IPS DF 4.7 (cell line): Measurements from ENCODE around the gene VSTM2L.

ENCODE experiments used
- DNase-seq: peaks from one replicate; pipeline ENCODE4 v3.0.0-alpha.2; 2013; ENCODE audit warnings: low spot score; ENCODE audit errors: extremely low read depth

VSTM2L gene

DNA sequence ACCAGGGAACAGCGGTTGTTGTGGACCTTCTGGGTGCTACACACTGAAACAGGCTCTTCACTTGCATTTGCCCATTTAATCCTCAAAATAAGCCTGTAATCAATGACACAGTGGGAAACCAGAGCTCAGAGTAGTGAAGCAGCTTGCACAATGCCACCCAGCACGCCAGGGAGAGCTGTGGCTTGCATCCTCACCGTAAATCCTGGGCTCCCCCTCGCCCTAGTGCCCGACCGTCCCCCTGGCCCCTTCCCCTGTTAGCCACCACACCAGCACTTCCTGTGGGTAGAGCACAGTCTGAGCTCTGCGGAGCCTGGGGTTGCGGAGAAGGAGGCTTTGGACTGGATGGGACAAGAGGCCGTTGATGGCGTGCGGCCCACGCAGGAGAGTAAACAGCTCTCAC, 14.5 kb downstream of the VSTM2L start:
- DNase-seq: no peak

- no peak for DNase-seq
Measured at GRCh38 chr20:37918035-37918434, 15.1 kb downstream of the VSTM2L start.

- DNase-seq: no peak
Measured at GRCh38 chr20:37919389-37920040, 16.6 kb downstream of the VSTM2L start.

GRCh38 chr20:37920270-37920669, 17.3 kb downstream of the VSTM2L start:
- no peak for DNase-seq

DNA sequence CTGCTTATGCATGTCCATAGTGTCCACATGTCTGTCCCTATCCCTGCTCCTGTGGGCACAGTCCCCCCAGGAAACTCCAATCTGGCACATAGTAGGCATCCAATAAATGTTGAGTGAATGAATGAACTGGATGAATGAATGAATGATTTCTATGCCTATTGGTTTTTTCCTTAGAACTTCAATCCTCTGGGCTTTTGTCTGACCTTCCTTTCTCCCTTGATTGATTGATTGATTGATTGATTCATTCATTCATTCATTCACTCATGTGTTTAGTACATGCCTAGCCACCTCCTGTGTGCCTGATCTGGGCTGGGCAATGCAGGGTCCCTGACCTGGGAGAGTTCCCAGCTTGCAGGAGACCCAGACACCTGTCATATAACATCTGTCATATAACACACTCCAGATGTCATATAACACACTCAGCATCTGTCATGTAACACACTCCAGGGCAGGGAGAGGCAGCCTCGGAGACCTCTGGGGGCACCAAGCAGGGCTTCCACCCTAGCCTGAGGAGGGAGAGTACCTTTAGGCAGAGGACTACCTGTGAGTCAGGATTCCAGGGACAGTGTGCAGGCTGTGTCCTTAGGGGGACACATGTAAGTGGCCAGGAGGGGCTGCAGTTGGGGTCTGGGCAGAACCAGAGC, 17.9 kb downstream of the VSTM2L start:
- no peak for DNase-seq

GRCh38 chr20:37921341-37921929, 18.5 kb downstream of the VSTM2L start:
- DNase-seq: no peak

DNA sequence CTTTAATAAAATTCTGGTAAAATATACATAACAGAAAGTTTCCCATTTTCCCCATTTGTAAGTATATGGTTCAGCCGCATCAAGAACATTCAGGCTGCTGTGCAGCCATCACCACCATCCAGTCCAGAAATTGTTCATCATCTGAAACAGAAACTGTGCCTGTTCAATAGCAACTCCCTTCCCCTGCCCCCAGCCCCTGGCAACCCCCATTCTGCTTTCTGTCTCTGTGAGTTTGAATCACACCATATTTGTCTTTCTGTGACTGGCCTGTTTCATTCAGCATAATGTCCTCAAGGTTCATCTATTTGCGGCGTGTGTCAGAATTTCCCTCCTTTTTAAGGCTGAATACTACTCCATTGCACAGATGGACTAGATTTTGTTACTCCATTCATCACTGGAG, 19.1 kb downstream of the VSTM2L start:
- DNase-seq: no peak

DNA sequence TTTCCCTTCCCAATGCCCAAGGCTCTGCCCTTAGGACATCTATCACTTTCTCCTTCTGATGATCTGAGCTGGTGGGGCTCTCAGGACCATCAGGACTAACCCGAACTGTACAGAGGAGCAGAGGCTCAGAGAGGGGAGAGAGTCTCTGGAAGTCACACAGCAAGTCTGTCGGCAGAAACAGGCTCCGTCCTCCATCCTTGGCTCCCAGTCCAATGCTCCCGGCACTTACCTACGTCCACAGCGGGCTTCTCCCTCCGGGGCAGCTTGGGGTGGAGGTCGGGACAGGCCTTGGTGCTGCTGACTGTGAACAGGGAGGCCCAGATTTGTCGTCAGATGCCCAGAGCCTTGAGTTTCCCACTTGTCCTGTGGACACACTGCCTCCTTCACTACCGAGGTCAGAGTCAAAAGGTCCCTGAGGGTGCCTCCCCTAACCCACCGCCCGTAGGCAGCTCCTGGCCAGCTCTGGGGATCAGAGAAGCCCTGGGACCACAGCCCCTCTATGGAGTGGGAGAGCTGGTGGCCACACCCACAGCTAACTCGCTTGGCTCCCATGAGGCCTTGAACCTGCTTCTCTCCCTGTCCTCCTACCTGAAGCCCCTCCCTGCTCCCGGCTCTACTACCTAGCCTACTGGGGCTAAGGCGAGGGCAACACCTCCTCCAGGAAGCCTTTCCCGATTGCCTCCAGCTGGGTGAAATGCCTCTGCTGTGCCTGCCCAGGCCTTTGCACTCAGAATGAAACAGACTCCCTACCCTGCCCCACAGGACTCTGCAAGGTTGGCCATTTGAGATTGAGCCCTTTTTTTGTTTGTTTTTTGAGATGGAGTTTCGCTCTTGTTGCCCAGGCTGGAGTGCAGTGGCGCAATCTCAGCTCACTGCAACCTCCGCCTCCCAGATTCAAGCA, 22.6 kb downstream of the VSTM2L start:
- no peak for DNase-seq

GRCh38 chr20:37926612-37927011, 23.7 kb downstream of the VSTM2L start:
- no peak for DNase-seq

GRCh38 chr20:37927410-37928095, 24.6 kb downstream of the VSTM2L start:
- DNase-seq: no peak

DNA sequence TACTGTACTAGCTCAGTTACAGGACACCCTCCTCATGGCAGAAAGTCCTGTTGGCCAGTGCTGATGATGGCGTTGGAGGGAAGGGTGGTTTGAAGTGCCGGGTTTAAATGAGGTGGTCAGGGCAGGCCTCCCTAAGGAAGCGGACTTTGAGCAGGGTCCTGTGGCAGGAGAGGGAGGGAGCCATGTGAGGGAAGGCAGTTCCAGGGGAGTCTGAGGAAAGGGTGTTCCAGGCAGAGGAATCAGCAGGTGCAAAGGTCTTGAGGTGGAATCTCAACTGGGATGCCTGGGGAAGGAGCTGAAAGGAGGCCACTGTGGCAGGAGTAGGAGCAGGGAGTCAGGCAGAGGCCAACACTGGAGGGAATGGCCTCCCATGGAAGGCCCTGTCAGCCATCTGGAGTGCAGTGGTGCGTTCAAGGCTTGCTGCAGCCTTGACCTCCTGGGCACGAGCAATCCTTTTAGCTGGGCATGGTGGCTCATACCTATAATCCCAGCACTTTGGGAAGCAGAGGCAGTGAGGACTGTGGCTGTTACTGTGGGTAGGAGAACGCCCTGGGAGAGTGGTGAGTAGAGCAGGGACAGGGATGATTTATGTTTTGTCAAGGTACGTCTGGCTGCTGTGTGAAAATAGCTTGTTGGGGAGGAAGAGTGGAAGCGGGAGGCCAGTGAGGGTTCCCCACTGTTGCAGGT, 26.2 kb downstream of the VSTM2L start:
- DNase-seq: no peak

DNA sequence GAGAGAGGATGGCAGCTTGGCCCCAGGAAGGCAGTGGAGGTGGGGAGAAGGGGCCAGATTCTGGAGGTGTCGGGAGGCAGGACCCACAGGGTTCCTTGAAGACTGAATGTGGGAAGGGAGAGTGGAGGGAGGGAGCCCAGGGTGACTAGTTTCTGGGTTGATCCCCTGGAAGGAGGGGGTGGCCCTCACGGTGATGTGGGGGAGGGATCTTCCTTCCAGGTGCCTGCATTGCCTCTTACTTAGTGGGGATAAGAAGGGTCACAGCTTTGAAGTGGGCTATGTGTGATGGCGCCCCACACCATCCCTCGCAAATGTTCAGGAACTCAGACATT, 26.7 kb downstream of the VSTM2L start:
- no peak for DNase-seq

DNA sequence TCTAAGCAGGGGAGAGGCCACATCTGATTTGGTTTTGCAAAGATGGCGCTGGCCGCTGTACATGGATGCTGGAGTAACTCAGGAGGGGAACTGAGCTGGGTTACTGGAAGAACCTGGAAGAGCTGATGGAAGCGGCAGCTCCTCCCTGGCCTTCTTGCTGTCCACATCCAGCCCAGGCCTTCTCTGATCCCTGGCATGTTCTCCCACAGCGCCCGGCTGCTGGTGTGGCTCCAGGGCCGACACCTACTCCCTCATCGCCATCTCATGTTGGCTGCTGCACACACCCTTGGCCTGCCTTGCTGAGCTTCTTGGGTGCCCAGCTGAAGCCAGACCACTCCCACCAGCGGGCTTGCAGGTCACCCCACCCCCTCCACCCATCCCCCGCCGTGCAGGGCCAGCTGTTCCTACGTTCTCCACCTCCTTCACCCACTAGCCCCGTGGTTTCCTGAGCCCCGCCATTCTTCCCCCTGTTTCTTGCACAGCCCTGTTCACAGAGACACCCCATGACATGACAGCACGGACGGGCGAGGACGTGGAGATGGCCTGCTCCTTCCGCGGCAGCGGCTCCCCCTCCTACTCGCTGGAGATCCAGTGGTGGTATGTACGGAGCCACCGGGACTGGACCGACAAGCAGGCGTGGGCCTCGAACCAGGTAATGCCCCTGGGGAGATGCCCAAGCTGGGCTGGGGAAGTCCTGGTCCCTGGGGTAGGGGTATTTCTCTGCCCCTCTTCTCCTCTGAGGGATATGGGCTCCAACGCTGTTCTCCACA, 28.4 kb downstream of the VSTM2L start:
- no peak for DNase-seq

- no peak for DNase-seq
Measured at GRCh38 chr20:37932074-37932473, 29.1 kb downstream of the VSTM2L start.

- no peak for DNase-seq
Measured at GRCh38 chr20:37932919-37933318, 30.0 kb downstream of the VSTM2L start.

- DNase-seq: no peak
Measured at GRCh38 chr20:37933786-37934633, 31.1 kb downstream of the VSTM2L start.

DNA sequence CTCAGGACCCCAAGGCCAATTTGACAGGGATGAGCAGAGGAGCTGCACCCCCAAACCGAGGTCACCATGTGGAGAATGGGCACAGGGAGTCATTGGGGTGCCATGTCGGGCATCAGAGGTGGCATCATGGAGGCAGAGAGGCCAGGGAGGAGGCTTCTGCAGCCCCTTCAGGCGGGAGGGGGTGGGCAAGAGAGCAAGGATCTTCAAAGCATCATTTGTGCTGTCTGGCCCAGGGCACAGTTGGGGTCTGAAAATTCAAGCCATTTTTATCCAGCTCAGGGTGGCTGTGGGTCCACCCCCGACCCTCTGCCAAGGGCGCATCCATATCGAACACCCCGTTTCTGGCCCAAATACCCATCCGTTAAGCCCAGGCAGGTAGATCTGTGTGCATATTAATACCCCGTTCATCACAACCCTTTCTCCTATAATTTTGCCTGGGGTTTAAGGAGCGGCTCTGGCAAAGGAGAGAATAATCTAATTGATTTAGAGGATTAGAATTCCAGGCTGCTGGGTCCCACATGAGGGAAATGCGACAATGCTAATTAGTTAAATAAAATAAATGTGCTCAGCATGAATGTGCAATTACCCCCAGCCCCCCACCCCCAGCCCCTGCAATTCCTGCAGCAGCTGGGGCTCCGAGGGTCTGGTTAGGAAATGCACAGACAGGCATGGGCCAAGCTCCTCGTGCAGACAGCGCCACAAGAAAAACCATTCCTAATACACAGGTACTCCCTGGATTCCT, 31.9 kb downstream of the VSTM2L start:
- DNase-seq: no peak

DNA sequence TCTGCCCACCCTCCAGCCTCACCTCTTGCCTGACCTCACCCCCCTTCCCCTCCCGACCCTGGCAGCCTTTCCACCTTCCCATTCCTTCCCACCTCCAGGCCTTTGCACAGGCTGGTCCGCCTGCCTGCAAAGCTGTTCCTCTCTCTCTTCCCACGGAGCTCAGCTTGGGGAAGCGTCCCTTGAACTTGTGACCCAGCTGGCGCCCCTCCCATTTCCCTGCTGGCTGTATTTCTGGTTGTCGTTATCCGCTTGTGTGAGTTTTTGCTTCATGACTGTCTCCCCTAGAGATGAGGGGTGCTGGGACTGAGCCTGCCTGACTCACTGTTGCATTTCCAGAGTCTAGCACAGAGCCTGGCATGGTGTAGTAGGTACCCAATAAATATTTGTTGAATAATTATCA, 32.5 kb downstream of the VSTM2L start:
- DNase-seq: no peak

DNA sequence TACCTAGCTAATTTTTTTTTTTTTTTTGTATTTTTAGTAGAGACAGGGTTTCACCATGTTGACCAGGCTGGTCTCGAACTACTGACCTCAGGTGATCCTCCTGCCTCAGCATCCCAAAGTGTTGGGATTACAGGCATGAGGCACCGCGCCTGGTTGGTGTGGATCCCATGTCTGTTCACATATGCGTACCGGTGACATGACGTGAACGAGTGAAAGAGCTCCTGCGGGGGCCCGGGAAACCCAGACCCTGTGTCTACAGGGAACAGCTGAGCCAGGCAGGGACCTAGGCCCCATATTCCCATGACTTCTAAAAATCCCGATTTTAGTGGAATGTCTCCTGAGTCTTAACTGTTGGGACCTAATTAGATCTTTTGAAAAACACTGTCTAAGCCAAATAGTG, 33.1 kb downstream of the VSTM2L start:
- no peak for DNase-seq
